Small intestine (tissue), 7 donors: ENCODE results near the gene ABCA4. TPM values are rescaled to one million over a fixed set of nuclear protein-coding genes. Genes with fewer than 3 reads are reported as not detected.

ENCODE experiments used
- DNase-seq, 2 donors: peaks; one replicate each; pipeline versions ENCODE4 v3.0.0 to v3.0.0-alpha.2; 2013
- FAIRE-seq: peaks from 2 replicates; lab custom pipeline; 2012; peaks lifted over from hg19 to GRCh38; lab: Jason Lieb, UNC
- H3K27ac ChIP-seq, 3 donors: one replicate each; pipeline ENCODE4 v1.5.1; 2013; ENCODE audit warnings: low read length in 2 of 3, mild to moderate bottlenecking in 2 of 3, control low read depth in 1 of 3, inconsistent platforms in 1 of 3, low read depth in 1 of 3, moderate library complexity in 1 of 3
- H3K27me3 ChIP-seq, 3 donors: one replicate each; pipeline ENCODE4 v1.6.1; 2013; ENCODE audit warnings: low read length in 3 of 3, inconsistent platforms in 1 of 3; ENCODE audit not compliant: control insufficient read depth in 3 of 3, insufficient read depth in 3 of 3
- H3K36me3 ChIP-seq, 3 donors: one replicate each; pipeline ENCODE4 v1.6.1; 2013; ENCODE audit warnings: low read length in 3 of 3, inconsistent platforms in 1 of 3, low read depth in 1 of 3, mild to moderate bottlenecking in 1 of 3, moderate library complexity in 1 of 3; ENCODE audit not compliant: control insufficient read depth in 3 of 3, insufficient read depth in 2 of 3
- H3K4me1 ChIP-seq, 3 donors: one replicate each; pipeline ENCODE4 v1.6.1; 2013; ENCODE audit warnings: low read length in 2 of 3, inconsistent platforms in 1 of 3, low read depth in 1 of 3, mild to moderate bottlenecking in 1 of 3, moderate library complexity in 1 of 3; ENCODE audit not compliant: control insufficient read depth in 3 of 3, insufficient read depth in 2 of 3
- H3K4me3 ChIP-seq, 3 donors: one replicate each; pipeline ENCODE4 v1.5.1; 2013; ENCODE audit warnings: low read length in 3 of 3, control low read depth in 1 of 3, inconsistent platforms in 1 of 3, low read depth in 1 of 3, mild to moderate bottlenecking in 1 of 3, moderate library complexity in 1 of 3
- H3K9me3 ChIP-seq, 2 donors: one replicate each; pipeline ENCODE4 v1.6.1; 2013; ENCODE audit warnings: low read depth in 1 of 2, low read length in 1 of 2; ENCODE audit not compliant: control insufficient read depth in 2 of 2, insufficient read depth in 1 of 2
- WGBS, 3 donors: extraction: QIAGEN DNeasy Blood & Tissue Kit; methylation state at CpG; one replicate each; pipeline ENCODE4 v1.1.7; 2013; 5-methylcytosine and 5-hydroxymethylcytosine counted together
- polyA plus RNA-seq, 4 donors: library from polyadenylated mRNA; stranded (reverse) in 3 of 4; unstranded in 1 of 4; fragments of 200-250 nt in 3 of 4; fragments of 120-200 nt in 1 of 4; gene quantifications; one replicate each; pipeline versions ENCODE4 v1.2.1 to v1.2.3, GENCODE V29; 2013
- donor health status: healthy with polysubstance abuse.
- donor health status: control.
- donor health status: control.
- donor health status: Bipolar disorder and iron deficiency.
- donor health status: healthy.

ABCA4 gene
- polyA plus RNA-seq, 4 donors, result 2.4 to 4.3 (median 3.8) TPM

DNA sequence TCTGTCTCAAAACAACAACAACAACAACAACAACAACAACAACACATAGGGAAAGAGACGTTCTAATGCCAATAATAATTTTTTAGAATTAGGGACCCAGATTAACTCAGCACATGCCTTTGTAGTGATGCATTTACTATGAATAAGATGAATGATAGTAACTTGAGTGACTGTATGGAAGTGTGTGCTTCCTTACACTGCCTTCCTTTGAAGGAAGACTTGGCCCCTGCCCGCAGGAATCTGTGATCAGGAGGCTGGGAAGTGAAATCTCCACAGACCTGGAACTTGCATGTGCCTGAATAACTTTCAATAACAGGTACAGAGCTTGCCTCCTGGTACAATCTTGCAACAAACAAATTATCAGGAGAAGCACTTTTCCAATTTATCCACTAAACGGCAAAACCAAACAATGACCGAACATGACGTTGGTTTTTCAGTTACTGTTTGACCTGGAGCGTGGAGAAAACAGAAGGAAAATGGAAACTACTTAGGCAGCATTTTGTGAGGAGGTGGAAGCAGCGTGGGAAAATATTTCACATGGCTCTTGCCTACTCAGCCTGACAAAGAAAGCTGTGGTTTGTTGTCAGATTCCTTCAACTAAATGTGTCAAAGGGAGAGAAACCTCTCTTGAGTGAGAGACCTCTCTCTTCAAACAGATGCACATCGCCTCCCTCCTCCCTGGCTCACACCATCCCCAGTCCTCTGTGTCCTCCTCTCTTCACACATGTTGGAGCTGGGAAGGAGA is 10.1 kb upstream of the ABCA4 start:
- no peaks in the 10 kb centered on the region for H3K27me3 ChIP-seq
- FAIRE-seq (no peak), DNase-seq (no peak)
- peaks cover 0 to 2% (median 0%) of the 10 kb centered on the region in 3 donors for H3K4me1 ChIP-seq
- 72 to 75% (median 74%) methylated on average over 8 of the region's 8 CpGs for WGBS, 3 donors
- peaks cover 0 to 7% of the 10 kb centered on the region in 2 donors for H3K9me3 ChIP-seq
- H3K27ac ChIP-seq, result no peak overlapping the region
- H3K4me3 ChIP-seq, result no peak overlapping the region
- no peaks in the 10 kb centered on the region for H3K36me3 ChIP-seq

GRCh38 chr1:94126651-94127050 is 5.7 kb upstream of the ABCA4 start:
- FAIRE-seq, result no peak
- 79% methylated on average over 3 of the region's 3 CpGs for WGBS, 3 donors
- no peaks in the 10 kb centered on the region for H3K9me3 ChIP-seq
- no peaks in the 10 kb centered on the region for H3K36me3 ChIP-seq
- H3K4me3 ChIP-seq, result no peak overlapping the region
- H3K27me3 ChIP-seq, result no peaks in the 10 kb centered on the region
- DNase-seq, result no peak
- peaks cover 0 to 4% (median 0%) of the 10 kb centered on the region in 3 donors for H3K4me1 ChIP-seq
- no peak overlapping the region for H3K27ac ChIP-seq

GRCh38 chr1:94125551-94126514 is 4.9 kb upstream of the ABCA4 start:
- peak in 1 of 2 donors; percentile 65 for DNase-seq
- WGBS, 3 donors, result 39 to 61% (median 44%) methylated on average over 6 of the region's 6 CpGs
- Histone ChIP-seq H3K27me3 (no peaks in the 10 kb centered on the region), H3K9me3 (no peaks in the 10 kb centered on the region), H3K4me1 (peaks cover 0 to 4% (median 0%) of the 10 kb centered on the region in 3 donors), H3K27ac (no peak overlapping the region), H3K36me3 (no peaks in the 10 kb centered on the region), H3K4me3 (no peak overlapping the region)
- FAIRE-seq, result no peak

DNA sequence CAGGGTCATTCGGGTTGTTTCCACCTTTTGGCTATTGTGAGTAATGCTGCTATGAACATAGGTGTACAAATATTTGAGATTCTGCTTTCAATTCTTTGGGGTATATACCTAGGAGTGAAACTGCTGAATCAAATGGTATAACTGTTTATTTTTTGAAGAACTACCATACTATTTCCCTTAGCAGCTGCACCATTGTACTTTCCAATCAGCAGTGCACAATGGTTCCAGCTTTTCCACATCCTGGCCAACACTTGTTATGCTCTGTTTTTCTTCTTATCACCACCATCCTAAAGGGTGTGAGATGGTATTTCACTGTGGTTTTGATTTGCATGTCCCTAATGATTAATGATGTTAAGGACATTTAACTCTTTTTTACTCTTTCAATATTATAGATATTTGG is 3.6 kb upstream of the ABCA4 start:
- no peaks in the 10 kb centered on the region for H3K9me3 ChIP-seq
- H3K27me3 ChIP-seq, result no peaks in the 10 kb centered on the region
- WGBS, 3 donors, result 92 to 100% (median 96%) methylated on average over 1 of the region's 1 CpG
- H3K36me3 ChIP-seq, result no peaks in the 10 kb centered on the region
- H3K27ac ChIP-seq, result no peak overlapping the region
- DNase-seq (no peak), FAIRE-seq (no peak)
- H3K4me1 ChIP-seq, result peaks cover 0 to 4% (median 0%) of the 10 kb centered on the region in 3 donors
- H3K4me3 ChIP-seq, result no peak overlapping the region

DNA sequence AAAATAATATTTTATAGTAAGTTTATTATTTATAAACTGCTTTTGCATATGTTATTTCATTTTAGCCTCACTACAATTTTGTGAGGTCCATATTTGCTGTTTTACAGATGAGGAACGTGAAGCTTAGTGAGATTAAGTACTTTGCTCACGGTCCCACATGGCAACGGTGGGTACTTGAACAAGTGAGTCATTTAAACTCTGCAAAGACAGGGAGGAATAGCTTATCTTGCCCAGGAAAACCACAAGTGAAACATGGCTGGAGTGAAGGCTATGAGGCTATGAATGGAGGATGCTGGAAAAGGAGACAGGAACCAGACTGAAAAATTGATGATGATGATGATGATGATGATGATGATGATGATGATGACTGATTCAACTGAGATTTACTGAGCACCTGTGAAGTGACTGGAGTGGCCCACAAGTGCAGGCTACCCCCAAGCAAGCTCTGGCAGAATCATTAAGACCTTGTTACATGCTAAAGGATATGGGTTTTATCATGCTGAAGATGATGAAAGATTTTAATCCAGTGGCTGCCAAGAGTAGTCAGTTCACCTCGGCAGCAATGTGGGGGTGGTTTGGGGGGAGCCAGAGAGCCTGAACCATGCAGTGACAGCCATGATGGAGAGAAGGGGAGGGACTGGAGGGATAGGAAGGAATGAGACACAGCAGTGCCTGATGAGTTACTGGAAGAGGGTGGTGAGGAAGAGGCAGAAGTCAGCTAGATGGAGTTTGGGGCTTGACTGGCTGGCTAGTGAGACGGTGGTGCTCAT is 1.4 kb upstream of the ABCA4 start:
- Histone ChIP-seq H3K27ac (no peak overlapping the region), H3K4me3 (no peak overlapping the region), H3K36me3 (no peaks in the 10 kb centered on the region), H3K9me3 (no peaks in the 10 kb centered on the region), H3K4me1 (peaks cover 0 to 4% (median 0%) of the 10 kb centered on the region in 3 donors), H3K27me3 (no peaks in the 10 kb centered on the region)
- FAIRE-seq (no peak), DNase-seq (no peak)
- 72 to 75% (median 75%) methylated on average over 5 of the region's 5 CpGs for WGBS, 3 donors

GRCh38 chr1:94121411-94121821 is 468 bp upstream of the ABCA4 start:
- H3K27me3 ChIP-seq, result peaks cover 0 to under 1% (median 0%) of the 10 kb centered on the region in 3 donors
- FAIRE-seq (no peak), DNase-seq (no peak)
- no peaks in the 10 kb centered on the region for H3K9me3 ChIP-seq
- H3K36me3 ChIP-seq, result no peaks in the 10 kb centered on the region
- H3K4me1 ChIP-seq, result peaks cover 0 to 4% (median 0%) of the 10 kb centered on the region in 3 donors
- H3K4me3 ChIP-seq, result no peak overlapping the region
- WGBS, 3 donors, result 51 to 66% (median 63%) methylated on average over 8 of the region's 8 CpGs
- H3K27ac ChIP-seq, result no peak overlapping the region

GRCh38 chr1:94120570-94120901 is 412 bp downstream of the ABCA4 start:
- Histone ChIP-seq H3K27me3 (peaks cover 0 to 10% (median 0%) of the 10 kb centered on the region in 3 donors), H3K9me3 (no peaks in the 10 kb centered on the region), H3K27ac (no peak overlapping the region), H3K36me3 (no peaks in the 10 kb centered on the region), H3K4me1 (no peaks in the 10 kb centered on the region), H3K4me3 (no peak overlapping the region)
- FAIRE-seq (no peak), DNase-seq (no peak)
- 77 to 82% (median 78%) methylated on average over 9 of the region's 9 CpGs for WGBS, 3 donors
